BE2C (cell line): ENCODE measurements around the gene PTPRQ.

Experiments used
- DNase-seq: peaks from one replicate; pipeline ENCODE4 v3.0.0-alpha.2; 2020
- H3K27me3 ChIP-seq: fragments of 250-450 bp; sonication (Bioruptor Pico); 2 replicates; pipeline ENCODE4 v1.5.1; 2020; ENCODE audit warnings: mild to moderate bottlenecking
- H3K36me3 ChIP-seq: fragments of 250-450 bp; sonication (Bioruptor Pico); 2 replicates; pipeline ENCODE4 v1.5.1; 2020; ENCODE audit warnings: mild to moderate bottlenecking
- H3K4me1 ChIP-seq: fragments of 250-450 bp; sonication (Bioruptor Pico); 2 replicates; pipeline ENCODE4 v1.5.1; 2020
- H3K4me3 ChIP-seq: 2 replicates; pipeline ENCODE4 v1.5.1; 2011; ENCODE audit warnings: low read depth, low read length
- H3K9me3 ChIP-seq: fragments of 250-450 bp; sonication (Bioruptor Pico); 2 replicates; pipeline ENCODE4 v1.5.1; 2020
- TF ChIP-seq, protein P1 (sequence below): IDR thresholded peaks from 2 replicates; pipeline ENCODE4 v1.5.1; 2012; ENCODE audit warnings: mild to moderate bottlenecking, low read depth, low read length

PTPRQ gene

GRCh38 chr12:80700327-80700726, 256.3 kb downstream of the PTPRQ start:
- Histone ChIP-seq H3K4me1 (no peaks in the 10 kb centered on the region), H3K27me3 (peaks cover 21% of the 10 kb centered on the region), H3K36me3 (no peaks in the 10 kb centered on the region), H3K9me3 (no peaks in the 10 kb centered on the region), H3K4me3 (no peak overlapping the region)
- TF ChIP-seq, protein P1, sequence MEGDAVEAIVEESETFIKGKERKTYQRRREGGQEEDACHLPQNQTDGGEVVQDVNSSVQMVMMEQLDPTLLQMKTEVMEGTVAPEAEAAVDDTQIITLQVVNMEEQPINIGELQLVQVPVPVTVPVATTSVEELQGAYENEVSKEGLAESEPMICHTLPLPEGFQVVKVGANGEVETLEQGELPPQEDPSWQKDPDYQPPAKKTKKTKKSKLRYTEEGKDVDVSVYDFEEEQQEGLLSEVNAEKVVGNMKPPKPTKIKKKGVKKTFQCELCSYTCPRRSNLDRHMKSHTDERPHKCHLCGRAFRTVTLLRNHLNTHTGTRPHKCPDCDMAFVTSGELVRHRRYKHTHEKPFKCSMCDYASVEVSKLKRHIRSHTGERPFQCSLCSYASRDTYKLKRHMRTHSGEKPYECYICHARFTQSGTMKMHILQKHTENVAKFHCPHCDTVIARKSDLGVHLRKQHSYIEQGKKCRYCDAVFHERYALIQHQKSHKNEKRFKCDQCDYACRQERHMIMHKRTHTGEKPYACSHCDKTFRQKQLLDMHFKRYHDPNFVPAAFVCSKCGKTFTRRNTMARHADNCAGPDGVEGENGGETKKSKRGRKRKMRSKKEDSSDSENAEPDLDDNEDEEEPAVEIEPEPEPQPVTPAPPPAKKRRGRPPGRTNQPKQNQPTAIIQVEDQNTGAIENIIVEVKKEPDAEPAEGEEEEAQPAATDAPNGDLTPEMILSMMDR: no peak
- DNase-seq: no peak

GRCh38 chr12:80701388-80701787, 257.4 kb downstream of the PTPRQ start:
- peaks cover 21% of the 10 kb centered on the region for H3K27me3 ChIP-seq
- TF ChIP-seq, protein P1: no peak
- DNase-seq: no peak
- no peak overlapping the region for H3K4me3 ChIP-seq
- no peaks in the 10 kb centered on the region for H3K36me3 ChIP-seq
- no peaks in the 10 kb centered on the region for H3K9me3 ChIP-seq
- H3K4me1 ChIP-seq: no peaks in the 10 kb centered on the region

DNA sequence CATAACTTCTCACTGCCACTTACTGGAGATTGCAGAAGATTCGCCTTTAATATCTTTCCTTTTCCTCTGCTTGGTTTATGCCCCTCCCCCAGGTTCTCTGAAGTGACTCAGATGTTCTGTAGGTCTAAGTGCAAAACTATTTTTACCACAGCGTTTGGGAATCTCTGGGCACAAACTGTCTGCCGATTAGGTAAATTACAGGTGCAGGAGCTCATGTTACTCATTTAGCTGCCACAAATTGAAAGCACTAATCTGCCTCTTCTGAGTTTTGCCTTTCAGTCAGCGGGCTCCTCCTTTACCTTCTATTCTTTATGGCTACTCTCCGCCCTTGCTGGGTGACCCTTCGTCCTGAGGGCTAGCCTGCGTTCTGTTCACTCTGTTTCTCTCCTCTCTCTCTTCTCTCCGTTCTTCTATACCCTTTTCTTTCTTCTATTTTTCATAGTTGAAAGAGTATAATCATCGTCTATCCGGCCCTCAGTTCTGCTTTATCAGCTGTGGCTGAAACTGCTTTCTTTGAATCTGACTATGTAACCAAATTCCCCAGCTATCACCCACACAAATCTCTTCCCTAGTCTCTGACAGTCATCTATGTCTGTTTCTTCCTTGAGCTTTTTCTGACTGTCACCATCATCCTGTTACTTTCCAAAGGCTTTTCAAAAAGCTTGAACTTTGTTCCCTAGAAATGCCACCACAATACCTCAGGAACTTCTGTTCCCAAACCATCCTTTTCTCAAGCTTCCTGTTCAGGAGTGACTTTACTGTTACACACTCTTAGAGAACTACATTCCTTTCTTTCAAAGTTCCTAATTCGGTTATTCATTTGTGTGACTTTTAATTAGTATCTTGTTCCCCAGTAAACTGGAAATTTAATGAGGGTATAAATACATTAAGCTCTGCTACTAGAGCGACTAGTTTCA, 259.1 kb downstream of the PTPRQ start:
- no peak for DNase-seq
- no peak overlapping the region for H3K4me3 ChIP-seq

DNA sequence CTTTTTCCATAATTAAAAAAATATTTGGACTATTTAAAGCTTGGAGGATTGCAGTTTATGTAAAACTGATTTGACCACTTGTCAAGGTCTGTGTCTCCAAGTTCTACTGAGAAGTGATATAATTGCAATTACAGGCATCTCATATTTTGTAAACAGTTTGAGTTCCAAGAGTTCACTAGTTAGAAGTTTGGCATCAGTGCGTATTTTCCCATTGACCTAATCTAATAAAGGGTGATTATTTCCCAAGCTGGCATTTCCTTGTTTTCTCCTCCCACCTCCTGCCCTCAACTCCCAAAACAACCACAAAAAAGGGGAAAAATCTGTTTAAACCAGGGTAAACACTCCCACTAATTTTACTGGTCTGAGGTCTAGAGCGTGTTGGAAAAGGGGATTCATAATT, 260.4 kb downstream of the PTPRQ start:
- TF ChIP-seq, protein P1: no peak
- H3K4me1 ChIP-seq: no peaks in the 10 kb centered on the region
- DNase-seq: no peak
- no peak overlapping the region for H3K4me3 ChIP-seq
- H3K9me3 ChIP-seq: no peaks in the 10 kb centered on the region
- H3K27me3 ChIP-seq: peaks cover 11% of the 10 kb centered on the region; the same call in 1 of the 2 replicates
- no peaks in the 10 kb centered on the region for H3K36me3 ChIP-seq

More for the DNA sequence above, 259.1 kb downstream of the PTPRQ start:
- TF ChIP-seq, protein P1: no peak
- Histone ChIP-seq H3K27me3 (peaks cover 21% of the 10 kb centered on the region), H3K9me3 (no peaks in the 10 kb centered on the region), H3K4me1 (no peaks in the 10 kb centered on the region), H3K36me3 (no peaks in the 10 kb centered on the region)

DNA sequence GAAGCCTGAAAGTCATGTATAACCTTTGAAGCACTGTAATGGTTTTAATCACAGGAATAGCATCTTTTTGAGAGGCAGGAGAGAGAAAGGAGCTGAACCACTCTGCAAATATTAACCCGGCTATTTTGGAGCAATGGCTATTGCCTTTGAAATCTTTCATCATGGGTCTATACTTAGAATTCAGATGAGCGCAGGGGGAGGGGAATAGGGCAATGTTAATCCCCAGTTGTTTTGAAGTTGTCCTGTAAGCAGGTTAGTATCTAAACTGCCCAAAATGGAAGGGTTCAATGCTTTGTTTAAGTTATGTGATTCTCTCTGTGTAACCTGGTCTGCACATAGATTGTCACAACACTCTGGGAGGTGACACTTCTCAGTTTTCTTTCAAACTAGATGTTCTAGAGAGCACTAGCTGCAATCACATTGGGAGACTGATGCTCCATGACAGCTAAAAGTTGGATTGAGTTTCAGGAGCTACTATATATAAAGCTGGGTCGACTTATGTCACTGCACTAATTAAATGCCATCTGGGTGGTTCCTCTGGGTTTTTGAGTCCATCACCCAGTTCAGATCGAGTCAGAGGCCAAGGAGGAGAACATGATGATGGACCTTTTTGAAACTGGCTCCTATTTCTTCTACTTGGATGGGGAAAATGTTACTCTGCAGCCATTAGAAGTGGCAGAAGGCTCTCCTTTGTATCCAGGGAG, 263.2 kb downstream of the PTPRQ start, which contains the start of gene MYF6:
MYF6 (plus strand) TSS at position 509 of the 704 bp plus-strand sequence; CDS start at position 595, 86 bp downstream.
- Histone ChIP-seq H3K36me3 (no peaks in the 10 kb centered on the region), H3K9me3 (no peaks in the 10 kb centered on the region), H3K4me3 (no peak within 1 kb of the TSS), H3K27me3 (peaks cover 8% of the 10 kb centered on the region; the same call in 1 of the 2 replicates), H3K4me1 (no peaks in the 10 kb centered on the region)
- TF ChIP-seq, protein P1: no peak
- DNase-seq: no peak
